Measurements from ENCODE around the gene ABCA9.
"Not testable (repeated sequence)": the region's sequence is repeated elsewhere in the genome, so short reads cannot be mapped to it uniquely, and the experiment has no call there.

ABCA9 gene, protein sequence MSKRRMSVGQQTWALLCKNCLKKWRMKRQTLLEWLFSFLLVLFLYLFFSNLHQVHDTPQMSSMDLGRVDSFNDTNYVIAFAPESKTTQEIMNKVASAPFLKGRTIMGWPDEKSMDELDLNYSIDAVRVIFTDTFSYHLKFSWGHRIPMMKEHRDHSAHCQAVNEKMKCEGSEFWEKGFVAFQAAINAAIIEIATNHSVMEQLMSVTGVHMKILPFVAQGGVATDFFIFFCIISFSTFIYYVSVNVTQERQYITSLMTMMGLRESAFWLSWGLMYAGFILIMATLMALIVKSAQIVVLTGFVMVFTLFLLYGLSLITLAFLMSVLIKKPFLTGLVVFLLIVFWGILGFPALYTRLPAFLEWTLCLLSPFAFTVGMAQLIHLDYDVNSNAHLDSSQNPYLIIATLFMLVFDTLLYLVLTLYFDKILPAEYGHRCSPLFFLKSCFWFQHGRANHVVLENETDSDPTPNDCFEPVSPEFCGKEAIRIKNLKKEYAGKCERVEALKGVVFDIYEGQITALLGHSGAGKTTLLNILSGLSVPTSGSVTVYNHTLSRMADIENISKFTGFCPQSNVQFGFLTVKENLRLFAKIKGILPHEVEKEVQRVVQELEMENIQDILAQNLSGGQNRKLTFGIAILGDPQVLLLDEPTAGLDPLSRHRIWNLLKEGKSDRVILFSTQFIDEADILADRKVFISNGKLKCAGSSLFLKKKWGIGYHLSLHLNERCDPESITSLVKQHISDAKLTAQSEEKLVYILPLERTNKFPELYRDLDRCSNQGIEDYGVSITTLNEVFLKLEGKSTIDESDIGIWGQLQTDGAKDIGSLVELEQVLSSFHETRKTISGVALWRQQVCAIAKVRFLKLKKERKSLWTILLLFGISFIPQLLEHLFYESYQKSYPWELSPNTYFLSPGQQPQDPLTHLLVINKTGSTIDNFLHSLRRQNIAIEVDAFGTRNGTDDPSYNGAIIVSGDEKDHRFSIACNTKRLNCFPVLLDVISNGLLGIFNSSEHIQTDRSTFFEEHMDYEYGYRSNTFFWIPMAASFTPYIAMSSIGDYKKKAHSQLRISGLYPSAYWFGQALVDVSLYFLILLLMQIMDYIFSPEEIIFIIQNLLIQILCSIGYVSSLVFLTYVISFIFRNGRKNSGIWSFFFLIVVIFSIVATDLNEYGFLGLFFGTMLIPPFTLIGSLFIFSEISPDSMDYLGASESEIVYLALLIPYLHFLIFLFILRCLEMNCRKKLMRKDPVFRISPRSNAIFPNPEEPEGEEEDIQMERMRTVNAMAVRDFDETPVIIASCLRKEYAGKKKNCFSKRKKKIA (N-terminal part only)

DNA sequence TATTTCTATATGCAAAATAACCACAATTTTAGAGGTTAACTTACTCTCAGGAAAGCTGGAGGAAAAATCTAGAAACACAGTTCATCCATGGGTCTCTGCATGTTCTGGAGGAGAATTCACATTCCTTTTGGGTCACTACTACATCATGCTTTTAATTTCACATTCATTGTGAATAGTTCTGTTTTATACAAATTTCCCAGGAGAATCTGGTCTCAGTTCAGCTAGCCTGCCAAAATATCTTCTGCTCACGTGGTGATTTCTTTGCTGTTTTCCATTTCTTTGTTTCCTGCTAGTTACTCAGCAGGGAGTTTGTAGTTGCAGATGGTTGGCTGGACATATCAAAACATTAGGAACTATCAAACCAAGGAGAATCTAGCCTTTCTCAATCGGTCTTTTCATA is at the start of gene ABCA9:
Gene ABCA9 (minus strand): TSS at position 106 of the 400 bp plus-strand sequence. CDS start 9,801 bp downstream, outside the sequence.
- no peak for DNase-seq

DNA sequence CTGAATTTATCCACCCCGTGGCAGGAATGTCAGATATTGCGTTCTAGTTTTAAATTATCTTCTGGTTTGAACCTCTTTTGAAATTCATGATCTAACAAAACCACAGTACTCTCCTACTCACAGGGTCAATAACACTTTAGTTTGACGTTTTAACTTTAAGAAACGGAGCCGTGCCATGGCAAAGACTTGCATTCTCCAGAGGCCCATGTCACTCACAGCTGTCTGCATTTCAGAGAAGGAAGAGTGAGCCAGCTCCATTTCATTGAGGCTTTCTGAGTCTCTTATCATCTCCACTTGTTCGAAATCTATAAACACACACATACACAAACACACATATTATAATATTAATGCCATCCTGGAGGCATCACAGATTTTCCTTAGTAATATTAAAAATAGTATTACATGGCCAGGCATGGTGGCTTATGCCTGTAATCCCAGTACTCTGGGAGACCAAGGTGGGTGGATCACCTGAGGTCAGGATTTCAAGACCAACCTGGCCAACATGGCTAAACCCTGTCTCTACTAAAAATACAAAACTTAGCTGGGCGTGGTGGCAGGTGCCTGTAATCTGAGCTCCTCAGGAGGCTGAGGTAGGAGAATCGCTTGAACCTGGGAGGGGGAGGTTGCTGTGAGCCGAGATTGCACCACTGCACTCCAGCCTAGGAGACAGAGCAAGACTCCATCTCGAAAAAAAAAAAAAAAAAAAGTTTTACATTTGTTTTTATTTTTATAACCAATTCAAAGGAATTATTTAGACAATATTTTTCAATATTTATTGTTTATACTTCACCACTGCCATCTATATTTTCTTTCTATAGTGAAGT is 45.4 kb upstream of the ABCA9 start:
- no peak for DNase-seq

DNA sequence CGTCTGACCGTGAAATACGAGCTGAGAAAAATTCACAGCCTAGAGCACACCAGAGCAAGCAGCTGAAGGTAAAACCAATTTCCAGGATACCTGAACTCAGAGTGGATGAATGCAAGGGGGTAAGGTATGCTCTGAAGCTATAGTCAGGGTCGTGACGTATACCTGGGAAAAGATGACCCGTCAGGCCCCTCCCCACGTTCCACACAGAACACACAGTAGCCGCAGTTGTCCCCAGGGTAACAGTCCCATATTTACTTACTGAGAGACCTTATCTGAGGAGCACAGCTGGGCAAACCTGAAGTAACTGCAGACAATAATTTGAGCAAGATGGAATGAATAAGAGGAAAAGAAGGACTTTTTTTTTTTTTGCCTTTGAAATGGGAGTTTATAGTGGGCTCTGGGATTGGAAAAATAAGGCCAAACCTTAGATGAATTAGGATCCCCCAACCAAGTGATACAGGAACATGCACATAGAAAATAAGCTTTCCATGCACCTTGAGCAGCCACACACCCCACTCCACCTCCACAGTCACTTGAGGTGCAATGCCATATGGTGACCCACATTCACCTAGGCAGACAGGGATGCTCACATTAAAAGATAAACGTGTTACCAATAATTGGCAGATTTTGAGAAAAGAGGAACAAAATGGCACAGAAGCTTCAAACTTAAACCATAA is 43.0 kb upstream of the ABCA9 start:
- DNase-seq: no peak

DNA sequence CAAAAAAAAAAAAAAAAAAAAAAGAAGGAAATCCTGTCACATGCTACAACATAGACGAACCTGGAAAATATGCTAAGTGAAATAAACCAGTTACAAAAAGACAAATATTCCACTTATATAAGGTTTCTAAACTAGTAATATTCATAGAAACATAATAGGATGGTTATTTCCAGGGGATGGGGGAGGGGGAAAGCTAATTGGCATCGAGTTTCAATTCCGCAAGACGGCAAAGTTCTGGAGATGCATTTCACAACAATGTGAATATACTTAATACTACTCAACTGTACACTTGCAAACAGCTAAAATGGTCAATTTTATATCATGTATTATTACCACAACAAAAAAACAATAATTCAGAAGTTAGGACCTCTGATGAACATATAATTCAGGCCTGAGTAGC is 37.9 kb upstream of the ABCA9 start:
- DNase-seq: no peak

DNA sequence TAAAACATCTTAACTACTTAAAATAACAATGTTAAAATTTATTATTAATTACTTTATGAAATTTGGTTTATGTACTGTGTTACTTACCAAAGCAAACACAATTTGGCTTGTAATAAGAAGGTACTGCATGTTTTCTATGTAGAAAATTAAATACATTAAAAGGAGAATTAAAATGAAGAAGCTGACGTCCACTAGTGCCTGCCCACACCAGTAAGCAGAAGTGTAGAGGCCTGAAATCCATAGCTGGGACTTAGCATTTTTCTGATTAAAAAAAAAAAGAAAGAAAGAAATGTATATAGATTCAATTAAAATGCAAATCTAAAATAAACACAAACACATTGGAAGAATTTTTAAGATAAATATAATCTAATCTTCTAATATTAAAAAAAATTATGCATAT is 35.8 kb upstream of the ABCA9 start:
- DNase-seq: no peak

DNA sequence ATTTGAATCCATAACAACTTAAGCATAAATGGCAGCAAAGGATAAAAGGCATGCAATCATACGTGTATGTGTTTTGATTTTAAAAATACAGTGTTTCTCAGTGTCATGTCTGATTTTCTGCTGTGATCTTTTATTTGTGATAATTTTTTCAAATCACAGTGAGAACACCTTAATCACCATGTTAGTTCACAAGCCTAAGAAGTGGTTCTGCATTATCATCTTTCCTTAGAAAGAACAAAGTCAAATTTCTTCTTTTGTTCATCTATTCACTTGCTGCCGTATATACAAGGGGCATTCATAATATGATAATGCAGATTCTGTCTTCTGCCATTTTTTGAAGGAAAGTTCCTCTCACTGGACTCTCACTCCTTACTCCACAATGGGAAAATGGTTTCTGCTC is 33.3 kb upstream of the ABCA9 start:
- DNase-seq: no peak

DNA sequence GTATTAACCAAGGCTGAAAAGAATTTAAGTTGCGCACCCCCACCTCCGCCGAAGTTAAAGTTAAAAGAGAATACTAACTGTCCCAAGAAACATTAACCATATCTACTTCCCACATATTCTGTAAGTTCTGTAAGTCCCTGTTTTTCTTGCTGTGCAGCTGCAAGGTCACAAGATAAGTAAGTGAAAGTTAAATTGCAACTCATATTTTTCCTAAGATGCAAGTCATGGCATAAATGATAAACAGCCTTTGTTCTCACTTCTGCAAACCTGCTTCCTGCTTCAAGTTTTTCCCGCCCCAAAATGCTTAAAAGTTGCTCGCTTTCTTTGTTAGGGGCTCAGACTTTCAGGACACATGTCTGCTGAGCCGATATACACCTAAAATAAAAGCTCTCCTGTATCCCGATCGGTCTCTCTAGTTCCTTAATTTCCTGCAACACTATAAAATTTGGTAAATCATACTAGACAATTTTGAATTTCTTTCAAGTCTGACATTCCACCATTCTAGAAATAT is 32.6 kb upstream of the ABCA9 start:
- no peak for DNase-seq

DNA sequence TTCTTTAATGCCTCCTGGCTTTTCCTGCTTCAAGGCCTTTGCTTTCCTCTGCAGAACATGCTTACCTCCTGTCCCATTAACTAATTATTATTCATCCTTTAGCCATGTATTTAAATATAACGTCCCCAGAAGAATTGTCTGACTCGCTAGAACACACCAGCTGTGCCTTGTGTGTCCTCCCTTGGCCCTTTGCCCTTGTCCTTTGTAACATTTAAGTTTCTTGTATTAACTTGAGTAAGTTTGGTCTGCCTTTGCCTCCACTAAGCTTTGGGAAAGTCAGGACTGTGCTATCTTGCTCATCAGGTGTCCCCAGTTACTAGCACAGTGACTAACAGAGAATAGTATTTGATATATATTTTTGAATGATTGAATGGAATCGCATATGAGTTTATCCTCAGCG is 29.6 kb upstream of the ABCA9 start:
- no peak for DNase-seq

DNA sequence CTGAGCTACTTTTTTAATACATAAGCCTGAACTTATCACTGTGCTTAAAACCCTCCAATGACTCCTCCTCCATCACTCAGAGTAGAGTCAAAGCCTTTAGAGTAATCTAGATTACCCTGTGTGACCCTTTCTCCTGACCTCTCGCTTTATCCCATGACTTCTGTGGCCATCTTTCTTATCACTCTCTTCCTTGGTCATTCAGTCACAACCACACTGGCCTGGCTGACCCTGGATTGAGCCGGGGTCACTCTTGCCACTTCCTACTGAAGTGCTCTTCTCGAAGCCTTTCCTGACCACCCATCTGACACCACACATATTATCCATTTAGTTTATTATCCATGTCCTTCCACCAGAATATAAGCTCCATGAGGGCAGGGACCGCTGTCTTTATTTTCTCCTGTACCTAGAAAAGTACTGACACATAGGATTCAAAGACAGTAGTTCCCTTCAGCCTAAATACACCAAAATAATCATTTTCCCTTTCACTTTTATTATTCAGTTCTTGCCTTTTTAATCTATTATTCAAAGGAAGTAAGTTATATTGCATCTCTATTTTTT is 28.0 kb upstream of the ABCA9 start:
- no peak for DNase-seq

DNA sequence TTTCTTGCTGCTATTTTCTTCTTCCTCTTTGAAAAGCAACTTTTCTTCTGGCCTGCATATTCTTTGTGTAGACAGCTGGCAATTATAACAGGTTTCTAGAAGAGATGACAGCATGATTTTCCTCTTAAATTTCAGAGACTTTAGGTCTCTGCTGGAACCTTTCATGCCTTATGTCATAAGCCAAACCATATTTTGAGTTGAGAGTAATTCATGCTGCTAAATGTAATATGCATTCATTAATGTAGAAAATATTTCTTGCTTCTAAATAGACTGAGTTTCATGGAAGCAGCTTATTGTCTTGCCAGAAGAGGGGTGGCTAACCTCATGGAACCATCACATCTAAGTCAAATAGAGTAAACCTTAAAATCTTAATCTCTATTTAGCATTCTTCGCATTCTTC is 25.9 kb upstream of the ABCA9 start:
- DNase-seq: no peak

DNA sequence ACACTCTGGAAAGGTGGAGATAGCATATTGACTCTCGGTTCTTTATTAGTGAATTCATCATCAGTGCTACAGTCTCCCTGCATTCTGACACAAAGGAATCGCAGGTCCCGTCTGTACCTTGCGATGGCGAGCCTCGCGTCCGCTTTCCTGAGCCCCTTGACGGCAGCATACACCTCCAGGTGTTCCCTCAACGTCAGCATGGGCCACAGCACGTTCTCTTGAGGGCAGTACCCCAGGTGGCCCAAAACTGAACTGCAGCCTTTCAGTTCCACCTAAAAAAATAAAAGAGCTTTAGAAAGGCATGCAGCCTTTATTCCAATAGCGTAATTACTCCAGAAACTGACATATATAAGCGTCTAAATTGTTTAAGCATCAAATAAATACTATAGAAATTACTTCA is 24.2 kb upstream of the ABCA9 start:
- DNase-seq: no peak

DNA sequence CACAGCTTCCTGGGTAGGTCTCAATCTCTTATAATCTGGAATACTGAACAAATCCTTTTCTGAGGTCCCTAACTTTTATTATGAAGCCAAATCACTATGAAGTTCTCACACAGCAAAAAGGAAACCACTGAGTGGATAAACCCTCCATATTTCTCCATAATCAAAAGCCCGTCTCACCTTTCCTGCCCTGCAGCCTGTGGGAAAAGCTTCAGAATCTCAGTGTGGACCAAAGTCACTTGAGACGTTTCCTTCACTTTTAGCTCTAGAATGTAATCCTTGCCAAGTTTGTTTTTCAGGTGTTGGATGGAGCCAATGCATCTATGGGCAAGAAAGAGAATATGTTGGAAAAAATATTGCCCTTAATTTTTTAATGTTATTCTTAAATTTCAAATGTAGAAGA is 22.0 kb upstream of the ABCA9 start:
- no peak for DNase-seq

DNA sequence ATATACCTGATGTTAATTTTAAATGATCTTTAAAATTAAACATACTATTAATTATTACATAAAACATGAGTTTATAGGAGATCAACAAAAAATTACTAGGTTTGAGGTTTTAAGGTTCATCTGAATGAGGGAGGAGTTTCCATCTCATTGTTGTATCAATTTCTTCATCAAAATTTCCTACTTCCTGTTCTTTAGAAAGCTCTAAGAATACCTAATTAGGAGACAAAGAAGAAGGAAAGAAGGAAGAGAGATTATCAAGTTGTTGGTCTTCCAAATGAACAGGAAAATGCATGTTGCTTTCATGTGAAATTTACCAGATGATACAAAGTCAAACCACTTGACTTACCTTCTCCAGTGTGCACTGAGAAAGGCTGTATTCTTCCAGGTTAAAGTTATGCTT is 18.1 kb upstream of the ABCA9 start:
- DNase-seq: no peak

DNA sequence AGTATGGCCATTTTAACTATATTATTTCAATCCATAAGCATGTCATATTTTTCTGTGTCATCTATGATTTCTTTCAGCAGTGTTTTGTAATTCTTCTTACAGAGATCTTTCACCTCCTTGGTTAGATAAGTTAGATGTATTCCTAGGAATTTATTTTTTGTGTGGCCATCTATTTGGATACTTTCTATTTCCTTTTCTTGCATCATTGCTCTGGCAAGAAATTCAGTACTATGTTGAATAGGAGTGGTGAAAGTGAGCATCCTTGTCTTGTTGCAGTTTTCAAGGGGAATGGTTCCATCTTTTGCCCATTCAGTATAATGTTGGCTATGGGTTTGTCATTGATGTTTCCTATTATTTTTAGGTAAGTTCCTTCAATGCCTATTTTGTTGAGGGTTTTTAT is 15.1 kb upstream of the ABCA9 start:
- DNase-seq: no peak

DNA sequence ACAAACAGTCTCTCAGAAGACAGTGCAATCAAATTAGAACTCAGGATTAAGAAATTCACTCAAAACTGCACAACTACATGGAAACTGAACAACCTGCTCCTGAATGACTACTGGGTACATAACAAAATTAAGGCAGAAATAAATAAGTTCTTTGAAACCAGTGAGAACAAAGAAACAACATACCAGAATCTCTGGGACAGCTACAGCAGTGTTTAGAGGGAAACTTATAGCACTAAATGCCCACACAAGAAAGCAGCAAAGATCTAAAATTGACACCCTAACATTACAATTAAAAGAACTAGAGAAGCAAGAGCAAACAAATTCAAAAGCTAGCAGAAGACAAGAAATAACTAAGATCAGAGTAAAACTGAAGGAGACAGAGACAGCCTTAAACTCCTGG is 12.7 kb upstream of the ABCA9 start:
- not testable (repeated sequence) for DNase-seq

DNA sequence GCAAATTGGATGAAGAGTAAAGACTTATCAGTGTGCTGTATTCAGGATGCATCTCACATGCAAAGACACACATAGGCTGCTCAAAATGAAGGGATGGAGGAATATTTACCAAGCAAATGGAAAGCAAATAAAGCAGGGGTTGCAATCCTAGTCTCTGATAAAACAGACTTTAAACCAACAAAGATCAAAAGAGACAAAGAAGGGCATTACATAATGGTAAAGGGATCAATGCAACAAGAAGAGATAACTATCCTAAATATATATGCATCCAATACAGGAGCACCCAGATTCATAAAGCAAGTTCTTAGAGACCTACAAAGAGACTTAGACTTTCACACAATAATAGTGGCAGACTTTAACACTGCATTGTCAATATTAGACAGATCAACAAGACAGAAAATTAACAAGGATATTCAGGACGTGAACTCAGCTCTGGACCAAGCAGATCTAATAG is 12.1 kb upstream of the ABCA9 start:
- DNase-seq: not testable (repeated sequence)

DNA sequence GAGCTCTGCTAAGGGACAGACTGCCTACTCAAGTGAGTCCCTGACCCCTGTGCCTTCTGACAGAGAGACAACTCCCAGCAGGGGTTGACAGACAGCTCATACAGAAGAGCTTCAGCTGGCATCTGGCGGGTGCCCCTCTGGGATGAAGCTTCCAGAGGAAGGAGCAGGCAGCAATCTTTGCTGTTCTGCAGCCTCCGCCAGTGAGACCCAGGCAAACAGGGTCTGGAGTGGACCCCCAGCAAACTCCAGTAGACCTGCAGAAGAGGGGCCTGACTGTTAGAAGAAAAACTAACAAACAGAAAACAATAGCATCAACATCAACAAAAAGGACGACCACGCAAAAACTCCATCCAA is 10.5 kb upstream of the ABCA9 start:
- DNase-seq: not testable (repeated sequence)

DNA sequence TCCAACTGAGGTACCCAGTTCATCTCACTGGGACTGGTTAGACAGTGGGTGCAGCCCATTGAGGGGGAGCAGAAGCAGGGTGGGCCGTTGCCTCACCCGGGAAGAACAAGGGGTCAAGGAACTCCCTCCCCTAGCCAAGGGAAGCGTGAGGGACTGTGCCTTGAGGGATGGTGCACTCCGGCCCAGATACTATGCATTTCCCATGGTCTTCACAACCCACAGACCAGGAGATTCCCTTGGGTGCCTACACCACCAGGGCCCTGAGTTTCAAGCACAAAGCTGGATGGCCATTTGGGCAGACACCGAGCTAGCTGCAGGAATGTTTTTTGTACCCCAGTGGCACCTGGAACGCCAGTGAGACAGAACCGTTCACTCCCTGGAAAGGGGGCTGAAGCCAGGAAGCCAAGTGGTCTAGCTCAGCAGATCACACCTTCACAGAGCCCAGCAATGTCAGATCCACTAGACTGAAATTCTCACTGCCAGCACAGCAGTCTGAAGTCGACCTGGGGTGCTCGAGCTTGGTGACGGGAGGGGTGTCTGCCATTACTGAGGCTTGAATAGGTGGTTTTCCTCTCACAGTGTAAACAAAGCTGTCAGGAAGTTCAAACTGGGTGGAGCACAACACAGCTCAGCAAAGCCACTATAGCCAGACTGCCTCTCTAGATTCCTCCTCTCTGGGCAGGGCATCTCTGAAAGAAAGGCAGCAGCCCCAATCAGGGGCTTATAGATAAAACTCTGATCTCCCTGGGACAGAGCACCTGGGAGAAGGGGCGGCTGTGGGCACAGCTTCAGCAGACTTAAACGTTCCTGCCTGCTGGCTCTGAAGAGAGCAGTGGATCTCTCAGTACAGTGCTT is 9.9 kb upstream of the ABCA9 start:
- not testable (repeated sequence) for DNase-seq
